ENCODE results near the gene NAP1L4.

- TF ChIP-seq POLR2A (IDR thresholded peaks at IDR 0.05) = no peak
- TF ChIP-seq CTCF (IDR thresholded peaks at IDR 0.05) = no peak
Measured at GRCh38 chr11:3022982-3023381, 30.9 kb upstream of the NAP1L4 start.

Measured in lower leg skin (tissue), 3 donors.